HG03108 (cell line): ENCODE data around the gene SCAMP1.
"Not testable (repeated sequence)": the region's sequence is repeated elsewhere in the genome, so short reads cannot be mapped to it uniquely, and the experiment has no call there.

Experiments
- ATAC-seq: cut with Tn5 transposase; IDR thresholded peaks from one replicate; pipeline ENCODE4 v1.9.1; 2021; ENCODE audit warnings: moderate library complexity; ENCODE audit not compliant: unreplicated experiment

Gene SCAMP1

GRCh38 chr5:78359831-78360673, at the start of gene SCAMP1:
TSS of gene SCAMP1 (plus strand) at chr5:78360617. CDS start at chr5:78360672, 55 bp downstream.
- ATAC-seq: peak; percentile 69

DNA sequence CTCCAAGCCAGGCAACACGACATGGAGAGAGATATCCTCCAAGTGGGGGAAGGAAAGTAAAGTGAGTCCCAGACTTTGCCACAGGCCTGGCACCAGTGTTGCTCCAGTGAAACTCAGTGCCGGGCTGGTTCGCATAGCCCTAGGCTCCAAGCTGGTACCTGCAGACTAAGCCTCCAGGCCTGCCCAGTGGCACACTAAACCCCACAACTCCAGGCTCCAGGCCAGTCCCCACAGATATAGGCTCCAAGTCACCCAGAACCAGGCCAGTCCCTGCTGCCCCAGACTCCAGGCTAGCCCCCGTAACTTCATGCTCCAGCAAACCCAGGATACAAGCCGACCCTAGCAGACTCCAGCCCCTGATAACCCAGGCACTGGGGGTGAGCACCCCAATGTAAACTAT, 42.9 kb upstream of the SCAMP1 start:
- ATAC-seq: no peak

DNA sequence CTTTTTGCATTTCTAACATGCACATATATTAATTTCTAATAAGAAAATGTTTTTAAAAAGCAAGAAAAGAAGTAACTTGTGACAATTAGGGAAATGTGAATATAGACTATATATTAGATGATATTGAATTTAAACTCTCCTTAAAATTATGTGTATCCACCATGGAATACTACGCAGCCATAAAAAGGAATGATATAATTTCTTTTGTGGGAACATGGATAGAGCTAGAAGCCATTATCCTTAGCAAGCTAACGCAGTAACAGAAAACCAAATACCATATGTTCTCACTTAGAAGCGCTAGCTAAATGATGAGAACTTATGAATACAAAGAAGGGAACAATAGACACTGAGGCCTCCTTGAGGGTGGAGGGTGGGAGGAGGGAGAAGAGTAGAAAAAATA, 42.1 kb upstream of the SCAMP1 start:
- no peak for ATAC-seq

GRCh38 chr5:78320401-78320800, 40.0 kb upstream of the SCAMP1 start:
- ATAC-seq: no peak

GRCh38 chr5:78323241-78323640, 37.2 kb upstream of the SCAMP1 start:
- no peak for ATAC-seq

- no peak for ATAC-seq
Measured at GRCh38 chr5:78326930-78327329, 33.5 kb upstream of the SCAMP1 start.

DNA sequence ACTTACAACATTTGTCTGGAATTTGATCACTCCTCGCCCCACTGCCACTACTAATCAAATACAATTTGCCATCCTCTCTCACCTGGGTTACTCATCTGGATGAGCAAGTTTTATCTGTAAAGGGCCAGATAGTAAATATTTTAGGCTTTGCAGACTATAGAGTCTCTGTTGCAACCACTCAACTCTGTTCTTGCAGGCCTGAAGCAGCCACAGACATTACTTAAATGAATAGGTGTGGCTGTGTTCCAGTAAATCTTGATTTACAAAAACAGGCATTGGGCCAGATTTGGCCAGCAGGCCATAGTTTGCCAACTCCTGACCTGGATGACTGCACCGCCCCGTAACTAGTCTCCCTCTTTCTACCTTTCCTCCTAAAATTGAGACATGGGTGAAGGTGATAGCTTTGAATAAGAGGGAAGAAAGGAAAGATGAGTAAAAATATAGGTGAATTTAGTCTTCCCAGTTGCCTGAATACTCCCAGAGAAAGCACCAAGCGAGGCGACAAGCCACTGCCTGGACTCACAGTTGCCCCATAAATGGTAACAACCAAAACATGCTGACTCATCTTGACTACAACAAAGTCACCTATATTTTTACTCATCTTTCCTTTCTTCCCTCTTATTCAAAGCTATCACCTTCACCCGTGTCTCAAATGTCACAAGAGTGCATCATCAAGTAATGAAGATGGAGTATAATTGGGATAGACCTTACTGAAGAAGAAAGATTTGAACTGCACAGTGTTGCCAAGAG, 32.5 kb upstream of the SCAMP1 start:
- no peak for ATAC-seq

DNA sequence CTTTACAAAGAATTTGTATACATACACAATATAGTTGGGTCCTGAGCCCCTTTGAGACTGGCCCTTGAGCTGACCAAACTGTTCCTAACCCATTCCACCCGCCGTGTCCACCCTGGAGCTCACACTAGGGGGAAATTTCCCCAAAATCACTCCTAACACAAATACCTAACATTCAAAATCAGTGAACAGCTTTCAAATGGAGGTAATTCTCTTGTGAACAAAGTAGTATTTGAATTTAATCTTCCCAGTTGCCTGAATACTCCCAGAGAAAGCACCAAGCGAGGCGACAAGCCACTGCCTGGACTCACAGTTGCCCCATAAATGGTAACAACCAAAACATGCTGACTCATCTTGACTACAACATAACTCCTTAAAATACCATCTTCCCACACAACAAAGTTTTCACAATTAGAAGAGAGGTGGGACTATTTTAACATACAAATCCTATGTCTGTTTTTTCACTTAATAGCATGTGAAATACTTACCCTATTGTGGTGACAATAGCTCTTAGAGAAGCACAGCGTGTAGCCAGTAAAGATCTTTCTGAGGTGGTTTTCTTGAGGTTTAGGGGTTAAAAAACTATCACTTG, 31.7 kb upstream of the SCAMP1 start:
- no peak for ATAC-seq

- ATAC-seq: no peak
Measured at GRCh38 chr5:78331523-78332080, 28.8 kb upstream of the SCAMP1 start.

DNA sequence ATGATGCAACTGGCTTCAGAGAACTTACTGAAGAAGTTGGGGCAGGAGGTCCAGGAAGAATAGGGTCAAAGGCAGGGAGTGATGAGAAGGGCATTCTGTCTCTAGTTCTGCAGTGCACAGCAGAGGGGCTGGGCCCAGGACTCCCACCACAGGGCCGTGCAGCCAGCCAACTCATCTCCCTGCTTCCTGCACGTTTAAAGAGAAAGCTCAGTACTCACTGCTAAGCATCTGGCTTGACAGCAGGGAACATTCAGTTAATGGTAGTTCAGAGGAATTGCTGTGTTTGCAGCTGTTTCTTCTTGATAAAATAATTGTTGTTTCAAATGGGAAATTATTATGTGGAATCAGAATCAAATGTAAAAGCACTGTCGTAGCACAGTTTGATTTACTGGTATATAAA, 25.6 kb upstream of the SCAMP1 start:
- ATAC-seq: no peak

- ATAC-seq: no peak
Measured at GRCh38 chr5:78335976-78336375, 24.4 kb upstream of the SCAMP1 start.

DNA sequence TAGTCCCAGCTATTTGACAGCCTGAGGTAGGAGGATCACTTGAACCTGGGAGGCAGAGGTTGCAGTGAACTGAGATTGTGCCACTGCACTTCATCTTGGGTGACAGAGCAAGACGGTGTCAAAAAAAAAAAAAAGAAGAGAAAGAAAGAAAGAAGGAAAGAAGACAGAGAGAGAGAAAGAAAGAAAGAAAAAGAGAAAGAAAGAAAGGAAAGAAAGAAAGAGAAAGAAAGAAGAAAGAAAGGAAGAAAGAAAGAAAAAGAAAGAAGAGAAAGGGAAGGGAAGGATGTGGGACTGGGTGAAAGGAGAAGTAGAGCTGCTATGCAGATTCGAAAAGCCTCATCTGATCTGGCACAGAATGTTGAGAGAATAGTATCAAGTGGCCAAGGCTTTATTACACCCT, 23.7 kb upstream of the SCAMP1 start:
- ATAC-seq: no peak

DNA sequence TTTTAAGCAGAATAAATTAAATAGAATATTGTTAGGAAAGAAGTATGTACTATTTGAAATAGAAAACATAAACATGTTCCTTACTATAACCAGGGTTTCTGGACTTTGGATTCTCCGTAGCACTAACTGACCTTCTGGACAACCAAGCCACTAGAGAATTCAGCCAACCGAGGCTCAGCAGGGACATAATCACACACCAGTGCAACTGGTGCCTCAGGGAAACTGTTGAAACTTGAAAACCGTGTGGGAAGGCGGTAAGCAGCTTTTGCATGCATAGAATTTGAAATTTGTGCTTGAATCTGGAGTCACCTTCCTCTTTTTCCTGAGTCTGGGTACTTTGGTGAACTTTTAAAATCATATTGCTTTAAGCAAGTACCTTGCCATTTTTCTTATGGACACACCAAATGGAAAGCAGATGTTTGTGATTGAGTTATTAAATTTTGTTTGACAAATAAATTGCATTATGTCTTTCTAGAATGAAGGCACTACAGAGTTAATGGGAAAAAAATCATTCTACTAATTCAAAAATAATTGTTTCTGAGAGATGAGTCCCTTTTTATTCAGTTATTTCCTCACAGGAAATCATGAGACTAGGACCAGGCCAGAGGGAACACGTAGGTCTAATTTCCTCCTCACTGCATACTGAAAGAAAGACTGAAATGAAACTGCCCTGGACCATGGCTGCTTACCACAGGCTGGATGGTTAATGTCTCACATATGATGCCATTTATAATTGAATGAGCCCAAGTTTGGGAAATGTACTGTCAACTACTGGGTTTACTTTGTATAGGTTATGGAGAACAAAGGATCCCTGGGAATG, 20.6 kb upstream of the SCAMP1 start:
- ATAC-seq: no peak

- ATAC-seq: no peak
Measured at GRCh38 chr5:78341440-78341839, 19.0 kb upstream of the SCAMP1 start.

DNA sequence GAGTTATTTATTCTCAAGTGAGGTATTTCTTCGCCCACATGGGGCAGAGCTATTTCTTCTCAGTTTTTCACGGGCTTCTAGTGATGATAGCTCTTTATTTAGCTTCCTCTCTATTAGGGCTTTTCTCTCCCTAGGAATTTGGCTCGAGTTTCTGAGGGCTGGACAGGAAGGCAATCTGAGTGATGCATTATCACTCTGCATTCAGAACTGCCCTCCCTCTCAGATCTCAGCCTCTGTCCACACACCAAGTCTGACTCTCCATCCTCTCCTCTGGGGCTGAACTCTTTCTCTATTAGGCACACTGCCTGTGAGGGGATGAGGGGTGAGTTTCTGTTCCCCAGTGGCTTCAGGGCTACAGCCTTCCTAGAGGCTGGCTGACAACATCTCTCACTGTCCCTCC, 14.9 kb upstream of the SCAMP1 start:
- ATAC-seq: no peak

DNA sequence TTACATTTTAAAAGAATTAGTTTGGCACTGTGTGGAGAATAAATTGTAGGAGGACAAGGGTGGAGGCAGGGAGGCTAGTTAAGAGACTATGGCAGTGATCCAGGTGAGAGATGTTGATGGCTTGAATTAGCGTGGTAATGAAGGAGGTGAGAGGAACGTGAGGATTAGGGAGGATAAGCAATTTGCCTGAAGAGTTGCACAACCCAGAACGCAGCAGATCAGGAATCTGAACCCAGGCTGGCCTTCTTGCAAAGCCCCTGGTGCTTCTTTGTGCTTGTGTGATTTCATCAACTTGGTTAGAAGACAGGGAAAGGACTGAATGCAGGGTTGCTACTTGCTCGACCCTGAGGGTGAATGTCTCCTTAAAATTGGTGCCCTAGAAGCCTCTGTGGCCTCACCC, 6.9 kb upstream of the SCAMP1 start:
- no peak for ATAC-seq

GRCh38 chr5:78354066-78354670, 6.2 kb upstream of the SCAMP1 start:
- ATAC-seq: no peak

DNA sequence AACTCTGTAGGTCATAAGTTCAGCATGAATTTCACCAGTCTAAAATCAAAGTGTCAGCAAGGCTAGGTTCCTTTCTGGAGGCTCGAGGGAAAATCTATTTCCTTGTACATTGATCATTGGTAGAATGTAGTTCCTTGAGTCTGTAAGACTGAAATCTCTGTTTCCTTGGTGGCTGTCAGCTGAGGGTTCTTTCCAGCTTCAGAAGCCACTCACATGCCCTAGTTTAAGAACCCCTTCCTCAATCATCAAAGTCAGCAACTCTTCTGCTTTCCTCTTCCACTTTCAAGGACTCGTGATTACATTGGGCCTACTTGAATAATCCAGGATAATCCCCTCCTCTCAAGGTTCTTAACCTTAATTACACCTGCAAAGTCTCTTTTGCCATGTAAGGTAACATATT, 4.9 kb upstream of the SCAMP1 start:
- no peak for ATAC-seq

DNA sequence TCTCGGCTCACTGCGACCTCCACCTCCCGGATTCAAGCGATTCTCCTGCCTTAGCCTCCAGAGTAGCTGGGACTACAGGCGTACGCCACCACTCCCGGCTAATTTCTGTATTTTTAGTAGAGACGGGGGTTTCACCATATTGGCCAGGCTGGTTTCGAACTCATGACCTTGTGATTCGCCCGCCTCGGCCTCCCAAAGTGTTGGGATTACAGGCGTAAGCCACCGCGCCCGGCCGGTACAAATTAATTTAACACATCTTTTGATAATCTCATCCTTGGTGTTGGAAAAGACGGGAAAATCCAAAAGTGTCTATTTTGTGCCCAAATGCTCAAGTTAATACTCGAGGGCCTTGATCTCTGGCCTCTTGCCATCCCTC, 974 bp upstream of the SCAMP1 start:
- not testable (repeated sequence) for ATAC-seq

- no peak for ATAC-seq
Measured at GRCh38 chr5:78360674-78360923, 182 bp downstream of the SCAMP1 start.
